HL-60 (cell line): ENCODE data around the gene CPZ.

Experiments
- SPI1 ChIP-seq: IDR thresholded peaks from 2 replicates; pipeline ENCODE4 v1.6.1; 2012; ENCODE audit warnings: low read depth, mild to moderate bottlenecking, borderline replicate concordance
- TF ChIP-seq, protein P1 (sequence below): IDR thresholded peaks from one replicate; pipeline ENCODE4 v1.5.1; 2011; ENCODE audit warnings: low read length, control low read depth, inconsistent platforms; ENCODE audit not compliant: insufficient read depth

GRCh38 chr4:8655411-8656184 lies 63.0 kb downstream of the CPZ start:
- TF ChIP-seq, protein P1, sequence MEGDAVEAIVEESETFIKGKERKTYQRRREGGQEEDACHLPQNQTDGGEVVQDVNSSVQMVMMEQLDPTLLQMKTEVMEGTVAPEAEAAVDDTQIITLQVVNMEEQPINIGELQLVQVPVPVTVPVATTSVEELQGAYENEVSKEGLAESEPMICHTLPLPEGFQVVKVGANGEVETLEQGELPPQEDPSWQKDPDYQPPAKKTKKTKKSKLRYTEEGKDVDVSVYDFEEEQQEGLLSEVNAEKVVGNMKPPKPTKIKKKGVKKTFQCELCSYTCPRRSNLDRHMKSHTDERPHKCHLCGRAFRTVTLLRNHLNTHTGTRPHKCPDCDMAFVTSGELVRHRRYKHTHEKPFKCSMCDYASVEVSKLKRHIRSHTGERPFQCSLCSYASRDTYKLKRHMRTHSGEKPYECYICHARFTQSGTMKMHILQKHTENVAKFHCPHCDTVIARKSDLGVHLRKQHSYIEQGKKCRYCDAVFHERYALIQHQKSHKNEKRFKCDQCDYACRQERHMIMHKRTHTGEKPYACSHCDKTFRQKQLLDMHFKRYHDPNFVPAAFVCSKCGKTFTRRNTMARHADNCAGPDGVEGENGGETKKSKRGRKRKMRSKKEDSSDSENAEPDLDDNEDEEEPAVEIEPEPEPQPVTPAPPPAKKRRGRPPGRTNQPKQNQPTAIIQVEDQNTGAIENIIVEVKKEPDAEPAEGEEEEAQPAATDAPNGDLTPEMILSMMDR = no peak
- TF ChIP-seq SPI1 = no peak
